IPS DF 19.7 (cell line): ENCODE measurements around the gene MCRIP2.

Source experiments
- DNase-seq: peaks from one replicate; pipeline ENCODE4 v3.0.0-alpha.2; 2013; ENCODE audit warnings: low read depth, low spot score

MCRIP2 gene

DNA sequence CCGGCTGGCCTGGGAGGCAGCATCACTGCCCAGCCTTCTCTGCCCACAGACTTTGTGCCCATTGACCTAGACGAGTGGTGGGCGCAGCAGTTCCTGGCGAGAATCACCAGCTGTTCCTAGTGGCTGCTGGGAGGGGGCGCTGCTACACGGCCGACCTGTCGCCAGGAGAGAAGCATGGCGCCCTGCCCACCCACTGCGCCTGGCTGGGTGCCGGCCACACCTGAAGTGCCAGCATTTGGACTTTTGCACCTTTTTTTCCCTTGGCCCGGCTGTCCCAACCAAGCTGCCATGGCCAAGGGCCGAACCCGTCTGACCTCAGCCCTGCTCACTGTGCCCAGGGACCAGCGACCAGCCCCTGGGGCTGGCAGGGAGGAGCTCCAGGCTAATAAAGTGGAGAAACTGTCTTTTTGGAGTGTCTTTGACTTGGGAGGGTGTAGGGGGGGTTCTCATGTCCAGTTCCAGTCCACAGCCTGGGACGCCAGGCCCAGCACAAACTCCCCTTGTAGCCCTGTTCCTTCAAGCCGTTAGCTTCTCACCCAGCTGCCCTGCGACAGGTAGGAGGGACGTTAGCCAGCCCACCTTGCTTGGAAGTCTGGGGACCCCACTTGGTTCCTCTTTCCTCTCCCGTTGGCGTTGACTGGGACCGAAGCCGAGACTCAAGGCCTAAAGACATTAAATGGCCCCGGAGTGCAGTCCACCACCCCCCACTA lies 6.6 kb downstream of the MCRIP2 start:
- no peak for DNase-seq

DNA sequence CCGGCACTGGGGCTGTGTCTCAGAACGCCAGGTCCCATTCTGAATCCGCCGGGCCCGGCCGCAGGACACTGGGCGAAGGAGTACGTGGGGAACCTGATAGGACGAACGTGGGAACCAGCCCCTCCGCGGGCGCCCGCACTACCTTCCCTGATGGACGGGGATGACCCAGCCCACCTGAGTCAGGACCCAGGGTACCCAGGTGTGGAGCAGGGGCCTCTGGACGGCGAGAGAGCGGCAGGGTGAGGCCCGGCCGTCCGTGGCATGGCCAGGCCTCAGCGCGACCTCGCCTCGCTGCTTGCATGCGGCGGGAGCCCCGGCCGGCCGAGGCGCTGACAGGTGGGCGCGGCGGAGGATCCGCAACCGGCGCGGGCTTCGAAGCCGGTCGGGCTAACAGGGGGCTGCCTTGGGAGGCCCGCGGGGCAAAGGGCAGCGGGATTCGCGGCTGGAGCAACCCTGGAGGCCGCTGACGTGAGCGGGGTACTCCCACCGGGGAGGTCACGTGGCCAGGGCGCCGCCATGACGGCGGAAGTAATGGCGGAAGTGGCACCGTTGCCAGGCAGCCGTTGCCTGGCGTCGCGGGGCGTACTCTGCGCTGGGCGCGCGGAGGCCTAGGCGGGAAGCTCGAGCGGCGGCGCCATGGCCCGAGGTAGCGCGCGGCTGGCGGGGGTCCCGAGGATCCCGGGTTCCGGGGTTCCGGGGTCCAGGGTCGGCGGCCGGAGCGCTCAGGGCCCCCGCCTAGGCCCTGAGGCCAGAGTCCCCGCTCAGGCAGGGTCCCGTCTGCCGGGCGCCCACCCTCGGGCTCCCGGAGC lies 7.4 kb downstream of the MCRIP2 start, which contains the start of gene WDR90:
Gene WDR90 (plus strand): TSS at position 585 of the 809 bp plus-strand sequence. CDS start 52 bp downstream, at position 637.
- no peak for DNase-seq

DNA sequence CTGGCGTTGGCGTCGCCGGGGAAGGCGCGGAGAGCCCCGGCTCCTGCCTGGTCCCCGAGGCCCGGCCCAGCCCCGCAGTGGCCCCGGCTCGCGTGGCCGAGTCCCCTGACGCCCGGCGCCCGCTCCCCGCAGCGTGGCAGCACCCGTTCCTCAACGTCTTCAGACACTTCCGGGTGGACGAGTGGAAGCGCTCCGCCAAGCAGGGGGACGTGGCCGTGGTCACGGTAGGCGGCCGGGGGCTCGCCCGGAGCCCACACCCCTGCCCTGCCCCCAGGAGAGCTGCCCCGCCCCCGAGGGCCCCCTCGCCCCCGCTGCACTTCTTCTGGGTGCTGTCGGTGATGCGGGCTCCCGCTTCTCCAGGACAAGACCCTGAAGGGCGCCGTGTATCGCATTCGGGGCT lies 8.0 kb downstream of the MCRIP2 start:
- DNase-seq: no peak

DNA sequence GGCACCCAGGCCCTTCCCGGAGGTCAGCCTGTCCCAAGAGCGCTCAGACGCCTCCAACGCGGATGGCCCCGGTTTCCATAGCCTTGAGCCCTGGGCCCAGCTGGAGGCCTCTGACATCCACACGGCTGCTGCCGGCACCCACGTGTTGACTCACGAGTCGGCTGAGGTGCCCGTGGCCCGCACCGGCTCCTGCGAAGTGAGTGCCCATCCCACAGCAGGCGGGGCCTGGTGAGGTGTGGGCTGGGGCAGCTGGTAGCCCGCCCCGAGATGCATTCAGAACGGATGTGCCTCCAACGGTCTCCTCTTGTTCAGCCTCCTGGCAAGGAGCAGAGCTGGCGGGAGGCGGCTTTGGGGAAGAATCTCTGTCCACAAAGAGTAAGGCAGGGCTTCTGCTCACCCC lies 10.2 kb downstream of the MCRIP2 start:
- DNase-seq: no peak

DNA sequence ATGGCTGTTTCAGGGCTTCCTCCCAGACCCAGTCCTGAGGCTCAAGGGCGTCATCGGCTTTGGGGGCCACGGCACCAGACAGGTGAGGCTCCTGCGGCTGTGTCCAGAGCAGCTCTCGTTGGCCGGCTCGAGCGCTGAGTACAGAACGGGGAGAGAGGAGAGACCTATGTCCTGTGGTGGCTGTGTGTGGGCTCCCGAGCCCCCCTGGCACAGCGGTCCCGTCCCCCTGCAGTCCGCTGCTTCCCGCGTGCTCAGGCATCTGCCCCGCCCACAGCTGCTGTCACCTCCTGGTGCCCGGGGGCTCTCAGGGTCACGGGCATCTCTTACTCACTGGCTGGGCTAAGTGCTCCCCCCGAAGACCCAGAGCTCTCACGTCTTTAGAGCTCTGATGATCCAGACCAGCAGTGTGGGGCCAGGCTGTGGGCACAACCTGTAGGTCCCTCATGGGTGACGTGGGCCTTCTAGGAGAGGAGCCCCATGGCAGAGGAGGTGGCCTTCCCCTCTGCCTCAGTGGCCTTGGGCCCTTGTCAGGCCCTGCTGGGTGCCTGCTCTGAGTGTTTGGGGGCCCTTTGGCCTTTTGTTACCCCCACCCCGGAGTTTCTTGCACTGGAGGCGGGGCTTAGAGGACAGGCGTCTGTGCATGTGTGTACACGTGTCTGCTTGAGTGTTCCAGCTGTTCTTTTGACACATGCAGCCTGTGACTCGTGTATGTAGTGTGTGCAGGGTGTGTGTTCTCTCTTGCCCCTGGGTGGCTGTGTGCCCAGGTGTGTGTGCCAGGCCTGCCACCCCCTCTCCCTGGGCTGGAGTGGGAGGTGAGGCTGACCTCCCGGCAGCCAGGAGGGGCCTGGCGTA lies 11.1 kb downstream of the MCRIP2 start:
- DNase-seq: no peak

DNA sequence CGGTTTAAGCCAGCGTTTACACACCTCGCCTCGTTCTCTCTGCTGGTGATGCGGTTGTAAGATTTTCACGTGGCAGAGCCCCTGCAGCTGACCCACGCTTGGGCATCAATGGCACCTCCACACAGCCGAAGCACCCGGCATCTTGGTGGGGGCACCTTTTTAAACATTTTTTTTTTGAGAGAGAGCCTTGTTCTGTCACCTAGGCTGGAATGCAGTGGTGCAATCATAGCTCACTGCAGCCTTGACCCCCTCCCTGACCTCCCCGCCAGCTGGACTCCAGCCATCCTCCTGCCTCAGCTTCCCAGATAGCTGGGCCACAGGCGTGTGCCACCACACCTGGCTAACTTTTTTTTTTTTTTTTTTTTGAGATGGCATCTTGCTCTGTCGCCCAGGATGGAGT lies 12.4 kb downstream of the MCRIP2 start:
- DNase-seq: no peak

DNA sequence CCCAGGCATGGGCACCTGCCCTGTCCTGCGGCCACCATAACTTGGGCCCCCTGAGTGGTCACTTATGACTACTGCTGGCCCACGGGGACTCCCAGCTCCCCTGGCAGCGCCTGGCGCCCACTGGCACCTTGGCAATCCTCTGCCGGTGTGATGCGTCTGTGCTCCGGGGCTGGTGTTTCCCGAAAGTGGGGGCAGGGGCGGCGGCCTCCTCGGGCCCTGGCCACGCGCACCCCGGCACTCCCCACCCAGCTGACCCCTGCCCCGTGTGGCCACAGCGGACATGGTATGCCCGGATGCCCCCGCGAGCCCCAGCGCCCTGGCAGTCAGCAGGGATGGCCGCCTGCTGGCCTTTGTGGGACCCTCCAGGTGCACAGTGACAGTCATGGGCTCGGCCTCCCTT lies 15.9 kb downstream of the MCRIP2 start:
- no peak for DNase-seq

DNA sequence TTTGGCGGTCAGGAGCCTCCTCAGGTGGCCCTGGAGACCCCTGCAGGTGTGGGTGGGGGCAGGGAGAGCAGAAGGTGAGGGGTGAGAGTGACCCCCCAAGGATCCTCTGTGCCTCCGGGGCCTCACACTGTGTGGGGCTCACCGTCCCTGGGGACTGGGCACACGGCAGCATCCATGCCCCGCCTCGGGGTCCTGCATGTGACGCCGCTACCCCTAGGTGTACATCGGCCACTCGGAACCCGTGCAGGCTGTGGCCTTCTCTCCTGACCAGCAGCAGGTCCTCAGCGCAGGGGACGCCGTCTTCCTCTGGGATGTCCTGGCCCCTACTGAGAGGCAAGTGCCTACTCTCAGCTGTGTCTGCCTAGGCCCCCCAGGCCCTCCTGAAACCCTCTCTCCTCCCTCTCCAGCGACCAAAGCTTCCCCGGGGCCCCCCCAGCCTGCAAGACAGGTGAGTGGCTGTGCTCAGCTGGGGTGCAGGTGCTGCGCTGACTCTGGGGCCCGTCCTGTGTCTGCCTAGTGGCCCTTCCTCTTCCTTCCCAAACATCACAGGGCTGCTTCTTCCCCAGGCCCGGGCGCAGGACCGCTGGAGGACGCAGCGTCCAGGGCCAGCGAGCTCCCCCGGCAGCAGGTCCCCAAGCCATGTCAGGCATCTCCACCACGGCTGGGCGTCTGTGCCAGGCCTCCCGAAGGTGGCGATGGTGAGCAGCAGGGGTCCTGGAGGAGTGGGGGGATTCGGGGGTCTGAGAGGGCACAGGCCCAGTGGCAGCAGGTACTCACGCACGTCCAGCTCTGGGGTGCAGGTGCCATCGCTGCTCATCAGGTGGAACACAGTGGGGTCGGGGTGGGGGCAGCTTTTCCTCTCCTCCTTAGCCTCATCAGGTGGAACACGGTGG lies 17.3 kb downstream of the MCRIP2 start:
- no peak for DNase-seq

DNA sequence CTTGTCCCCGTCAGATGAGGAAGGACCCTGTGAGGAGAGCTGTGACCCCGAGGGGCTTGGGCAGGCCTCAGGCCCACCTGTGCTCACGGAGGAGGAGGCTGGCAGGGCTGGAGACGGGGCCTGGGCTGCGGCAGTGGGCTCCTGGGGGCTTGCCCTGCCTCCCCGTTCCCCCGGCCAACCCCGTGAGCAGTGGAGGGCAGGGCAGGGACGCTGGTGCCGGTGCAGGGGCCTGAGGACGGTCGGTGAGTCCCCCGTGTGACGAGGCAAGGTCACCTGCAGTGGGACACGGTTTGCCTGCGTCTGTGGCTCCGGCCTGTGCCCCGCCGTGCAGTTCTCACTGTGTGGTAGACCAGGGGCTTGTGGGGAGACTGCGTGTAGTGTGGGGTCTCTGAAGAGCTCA lies 18.0 kb downstream of the MCRIP2 start:
- DNase-seq: no peak

DNA sequence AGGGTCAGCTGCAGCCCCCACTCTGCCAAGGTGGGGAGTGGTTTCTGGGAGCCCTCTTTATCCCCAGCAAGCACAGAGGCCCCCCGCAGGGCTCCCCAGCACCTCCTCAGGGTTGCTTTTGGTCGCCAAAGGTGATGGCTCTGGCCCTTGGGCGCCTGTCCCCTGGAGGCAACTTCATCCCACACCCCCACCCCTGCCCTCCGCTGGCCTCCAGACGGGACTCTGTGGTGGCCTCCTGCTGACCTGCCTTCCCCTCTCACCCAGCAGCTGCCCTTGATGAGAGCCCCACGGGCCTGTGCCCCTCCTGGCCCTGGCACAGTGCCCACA lies 18.5 kb downstream of the MCRIP2 start:
- no peak for DNase-seq

DNA sequence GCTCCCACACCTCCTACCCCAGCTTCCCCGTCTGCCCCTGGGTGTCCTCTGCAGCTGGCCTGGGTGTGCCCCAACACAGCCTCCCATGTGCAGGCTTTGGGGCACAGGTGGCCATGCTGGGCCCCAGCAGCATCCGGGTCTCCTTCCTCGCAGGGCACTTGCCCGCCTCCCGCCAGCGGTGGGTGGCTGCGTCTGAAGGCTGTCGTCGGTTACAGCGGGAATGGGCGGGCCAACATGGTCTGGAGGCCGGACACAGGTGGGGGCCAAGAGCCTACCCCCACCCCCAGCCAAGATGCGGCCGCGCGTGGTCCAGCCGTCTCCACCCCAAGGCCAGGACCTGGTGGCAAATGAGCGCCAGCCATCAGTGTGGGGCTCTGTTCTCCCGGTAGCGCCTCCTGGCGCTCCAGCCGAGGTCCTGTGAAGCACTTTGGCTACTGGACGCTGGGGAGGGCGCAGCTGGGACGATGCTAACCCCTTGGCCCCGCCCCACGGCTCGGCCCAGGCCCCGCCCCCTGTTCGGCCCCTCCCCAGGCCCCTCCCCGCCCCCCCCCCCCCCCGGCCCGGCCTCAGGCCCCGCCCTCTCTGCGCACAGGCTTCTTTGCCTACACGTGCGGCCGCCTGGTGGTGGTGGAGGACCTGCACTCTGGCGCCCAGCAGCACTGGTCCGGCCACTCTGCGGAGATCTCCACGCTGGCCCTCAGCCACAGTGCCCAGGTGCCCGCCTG lies 19.0 kb downstream of the MCRIP2 start:
- DNase-seq: no peak

DNA sequence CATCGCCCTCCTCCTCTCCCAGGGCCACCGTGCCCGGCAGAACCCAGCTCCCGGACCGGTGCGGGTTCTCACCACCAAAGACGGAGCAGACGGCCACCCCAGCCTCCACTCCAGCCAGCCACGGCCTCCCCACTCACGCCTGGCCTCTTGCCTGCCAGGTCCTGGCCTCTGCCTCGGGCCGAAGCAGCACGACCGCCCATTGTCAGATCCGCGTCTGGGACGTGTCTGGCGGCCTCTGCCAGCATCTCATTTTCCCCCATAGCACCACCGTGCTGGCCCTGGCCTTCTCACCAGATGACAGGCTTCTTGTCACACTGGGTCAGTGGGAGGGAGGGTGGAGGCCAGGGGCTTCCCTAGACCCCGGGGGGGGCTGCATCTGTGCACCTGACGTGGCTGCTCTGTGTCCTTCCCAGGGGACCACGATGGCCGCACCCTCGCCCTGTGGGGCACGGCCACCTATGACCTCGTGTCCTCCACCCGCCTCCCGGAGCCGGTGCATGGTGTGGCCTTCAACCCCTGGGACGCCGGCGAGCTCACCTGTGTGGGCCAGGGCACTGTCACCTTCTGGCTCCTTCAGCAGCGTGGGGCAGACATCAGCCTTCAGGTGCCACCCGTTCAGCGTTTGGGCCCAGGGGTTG lies 19.7 kb downstream of the MCRIP2 start:
- no peak for DNase-seq

DNA sequence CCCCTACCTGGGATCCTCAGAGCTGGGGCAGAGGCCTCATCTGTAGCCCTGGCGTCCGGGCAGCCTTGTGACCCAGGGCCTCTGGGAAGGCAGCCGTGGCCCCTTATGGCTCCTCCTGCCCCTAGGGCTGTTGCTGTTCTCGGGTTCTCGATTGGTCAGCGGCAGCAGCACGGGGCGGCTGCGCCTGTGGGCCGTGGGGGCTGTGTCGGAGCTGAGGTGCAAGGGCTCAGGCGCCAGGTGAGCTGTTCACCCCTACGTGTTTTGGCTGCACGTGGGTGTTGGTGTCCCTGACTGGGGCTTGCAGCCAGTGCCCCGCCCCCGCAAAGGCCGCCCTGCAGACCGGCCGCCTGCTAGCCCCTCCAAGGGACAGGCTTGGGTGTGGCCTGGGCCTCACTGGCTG lies 20.5 kb downstream of the MCRIP2 start:
- no peak for DNase-seq

DNA sequence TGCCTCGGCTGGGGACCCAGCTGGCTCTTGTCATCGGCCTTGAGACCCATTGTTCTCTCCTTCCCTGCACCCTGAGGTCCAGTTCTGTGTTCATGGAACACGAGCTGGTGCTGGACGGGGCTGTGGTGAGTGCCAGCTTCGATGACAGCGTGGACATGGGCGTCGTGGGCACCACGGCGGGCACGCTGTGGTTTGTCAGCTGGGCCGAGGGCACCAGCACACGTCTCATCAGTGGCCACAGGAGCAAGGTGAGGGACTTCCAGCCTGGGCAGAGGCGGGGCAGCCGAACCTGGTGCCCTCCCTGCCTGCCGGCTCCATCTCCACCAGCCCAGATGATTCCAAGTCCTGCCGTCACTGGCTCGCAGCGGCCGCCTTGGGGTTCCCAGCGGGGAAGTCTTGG lies 21.0 kb downstream of the MCRIP2 start:
- no peak for DNase-seq

DNA sequence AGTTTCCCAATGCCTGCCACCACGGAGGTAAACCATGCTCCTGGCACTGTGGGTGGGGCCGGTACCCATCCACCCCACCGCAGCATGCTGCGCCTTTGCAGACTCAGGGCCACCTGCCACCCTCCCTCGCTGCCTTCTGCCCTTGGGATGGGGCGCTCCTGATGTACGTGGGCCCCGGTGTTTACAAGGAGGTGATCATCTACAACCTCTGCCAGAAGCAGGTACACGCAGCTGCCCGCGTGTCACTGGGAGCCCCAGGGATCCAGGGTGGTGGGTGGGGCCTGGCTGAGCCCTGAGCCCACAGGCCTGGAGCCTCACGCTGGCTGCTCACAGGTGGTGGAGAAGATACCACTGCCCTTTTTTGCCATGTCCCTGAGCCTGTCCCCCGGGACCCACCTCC lies 24.9 kb downstream of the MCRIP2 start:
- no peak for DNase-seq

DNA sequence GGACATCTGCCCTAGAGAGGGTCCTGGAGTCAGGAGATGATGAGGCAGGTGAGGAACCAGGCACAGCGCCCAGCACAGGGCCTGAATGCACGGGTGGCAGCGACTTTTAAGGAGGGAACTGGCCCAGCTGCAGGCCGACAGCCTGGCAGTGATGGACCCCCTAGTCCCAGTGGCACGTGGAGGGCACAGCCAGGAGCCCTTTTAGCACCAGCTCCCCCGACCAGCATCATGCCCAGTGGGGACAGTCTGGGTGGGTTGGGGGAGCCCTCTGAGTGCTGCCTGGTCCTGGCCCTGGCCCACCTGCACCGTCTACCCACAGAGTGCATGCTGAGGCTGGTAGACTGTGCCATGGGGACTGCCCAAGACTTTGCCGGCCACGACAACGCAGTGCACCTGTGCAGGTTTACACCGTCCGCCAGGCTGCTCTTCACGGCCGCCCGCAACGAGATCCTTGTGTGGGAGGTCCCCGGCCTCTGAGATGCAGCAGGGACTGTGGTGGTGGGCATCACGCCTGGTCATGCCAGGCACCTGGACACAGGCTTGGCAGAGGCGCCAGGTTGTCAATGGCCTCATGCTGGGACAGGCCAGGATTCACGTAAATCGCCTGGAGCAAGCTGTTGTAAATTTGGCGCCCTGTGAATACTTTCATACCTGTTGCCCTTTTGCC lies 25.6 kb downstream of the MCRIP2 start:
- DNase-seq: no peak

DNA sequence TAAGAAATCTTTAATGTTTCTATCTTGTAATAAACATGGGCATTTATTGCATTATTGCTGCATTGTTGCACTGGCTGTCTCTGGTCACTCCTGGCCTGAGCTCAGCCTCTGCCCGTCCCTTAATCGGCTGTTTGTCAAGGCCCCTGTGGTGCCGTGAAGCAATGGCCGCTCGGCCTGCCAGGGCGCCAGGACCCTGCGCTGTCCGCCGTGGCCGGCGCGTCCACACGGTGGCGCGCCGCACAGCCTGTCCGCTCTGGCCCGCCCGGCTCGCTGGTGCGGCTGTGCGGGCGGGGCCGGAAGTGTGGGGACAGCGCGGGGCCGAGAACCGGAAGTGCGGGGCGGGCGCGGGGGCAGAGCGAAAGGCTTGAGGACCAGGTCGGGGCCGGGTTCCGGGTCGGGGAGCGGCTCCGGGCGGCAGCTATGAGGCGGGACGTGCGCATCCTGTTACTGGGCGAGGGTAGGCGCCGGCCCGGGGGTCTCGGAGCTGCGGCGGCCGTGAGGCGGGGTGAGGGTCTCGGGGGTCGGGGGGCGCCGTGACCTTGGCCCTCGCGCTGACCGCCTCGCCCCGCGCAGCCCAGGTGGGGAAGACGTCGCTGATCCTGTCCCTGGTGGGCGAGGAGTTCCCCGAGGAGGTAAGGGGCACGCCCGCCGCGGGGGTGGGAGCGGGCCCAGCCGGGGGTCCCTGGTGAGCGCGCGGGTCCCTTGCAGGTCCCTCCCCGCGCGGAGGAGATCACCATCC lies 26.3 kb downstream of the MCRIP2 start, which contains the start of gene RHOT2:
Gene RHOT2 (plus strand): TSS at position 353 of the 739 bp plus-strand sequence. CDS start 68 bp downstream, at position 421.
- DNase-seq: no peak

DNA sequence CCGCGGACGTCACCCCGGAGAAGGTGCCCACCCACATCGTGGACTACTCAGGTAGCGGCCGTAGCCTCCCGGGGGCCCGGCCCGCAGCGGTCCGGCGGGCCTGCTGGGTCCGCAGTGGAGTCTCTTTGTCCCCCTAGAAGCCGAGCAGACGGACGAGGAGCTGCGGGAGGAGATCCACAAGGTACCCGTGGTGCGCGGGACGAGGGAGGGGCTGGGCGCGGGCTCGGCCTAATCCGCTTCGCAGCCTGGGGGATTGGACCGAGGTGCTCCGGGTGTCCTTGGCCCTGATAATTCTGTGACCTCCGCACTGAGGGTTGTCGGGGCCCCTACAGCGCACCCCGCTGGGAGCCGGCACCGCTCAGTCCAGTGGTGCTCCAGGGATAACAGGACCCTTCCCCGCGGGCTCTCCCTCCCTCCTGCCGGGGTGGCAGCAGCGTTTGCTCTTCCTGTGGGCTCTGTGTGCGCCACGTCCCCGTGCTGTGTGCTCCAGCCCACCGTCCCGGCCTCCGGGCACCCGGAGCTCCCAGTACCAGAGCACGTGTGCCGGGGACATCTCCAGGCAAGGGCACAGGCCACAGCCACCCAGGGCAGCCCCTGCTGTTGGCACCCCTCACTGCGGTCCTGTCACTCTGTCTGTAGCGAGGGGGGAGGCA lies 27.0 kb downstream of the MCRIP2 start:
- no peak for DNase-seq
